ENCODE data around the gene RNF166. TPM values are rescaled to one million over a fixed set of nuclear protein-coding genes. Genes with fewer than 3 reads are reported as not detected.

Gene RNF166
- polyA plus RNA-seq, 1 donor from 2014 or later, result 34.4 TPM

DNA sequence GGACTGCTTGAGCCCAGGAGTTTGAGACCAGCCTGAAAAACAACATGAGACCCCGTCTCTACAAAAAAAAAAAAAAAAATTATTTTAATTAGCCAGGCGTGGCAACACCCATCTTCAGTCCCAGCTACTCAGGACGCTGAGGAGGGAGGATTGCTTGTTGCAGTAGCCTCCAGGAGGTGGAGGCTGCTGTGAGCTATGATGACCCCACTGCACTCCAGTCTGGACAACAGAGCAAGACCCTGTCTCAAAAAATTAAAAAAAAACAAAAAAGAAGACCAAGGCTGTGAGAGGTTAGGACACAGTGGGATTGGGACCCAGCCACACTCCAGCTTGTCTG lies 18.6 kb downstream of the RNF166 start:
- Histone ChIP-seq H3K9me3 (ENCODE audit: low read length) (no peaks in the 10 kb centered on the region), H3K27me3 (ENCODE audit: insufficient read depth, low read depth, low read length) (peaks cover 45% of the 10 kb centered on the region)

DNA sequence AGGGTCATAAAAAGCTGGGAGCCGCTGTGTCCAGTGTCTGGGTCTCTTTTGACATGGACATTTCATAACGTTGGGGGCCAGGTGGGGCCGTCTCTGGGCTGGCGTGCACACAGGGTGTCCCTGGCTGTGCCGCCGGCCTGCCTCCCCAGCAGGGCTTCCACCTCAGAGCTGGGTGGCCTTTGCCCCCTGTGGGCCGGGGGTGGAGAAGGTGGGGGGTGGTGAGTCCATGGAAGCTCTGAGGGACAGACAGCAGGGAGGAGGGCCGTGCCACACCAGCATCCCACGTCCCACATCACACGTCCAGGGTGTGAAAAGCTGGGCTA lies 19.0 kb downstream of the RNF166 start:
- Histone ChIP-seq H3K79me2 (replicated peaks; ENCODE audit: insufficient read depth, low read length) (no peaks in the 10 kb centered on the region), H3K9ac (ENCODE audit: low read length) (no peak overlapping the region), H2AFZ (ENCODE audit: low read depth, low read length) (no peak overlapping the region), H3F3A (ENCODE audit: insufficient read depth, low read length, poor library complexity, severe bottlenecking) (no peaks in the 10 kb centered on the region), H3K9me2 (ENCODE audit: insufficient read depth, low read length) (no peaks in the 10 kb centered on the region), H3K27ac (ENCODE audit: low read length) (no peak overlapping the region), H4K20me1 (ENCODE audit: insufficient read depth) (no peaks in the 10 kb centered on the region), H3K4me3 (ENCODE audit: low read length) (no peak overlapping the region), H3K36me3 (ENCODE audit: insufficient read depth, low read length) (no peaks in the 10 kb centered on the region), H3K4me2 (ENCODE audit: low read length) (no peak overlapping the region), H3K27me3 (ENCODE audit: insufficient read depth, low read depth, low read length) (peaks cover 45% of the 10 kb centered on the region), H3K9me3 (ENCODE audit: low read length) (no peaks in the 10 kb centered on the region)
- TF ChIP-seq RAD21 (conservative IDR thresholded peaks at IDR 0.05) (no peak), EP300 (conservative IDR thresholded peaks at IDR 0.05; ENCODE audit: poor library complexity, severe bottlenecking) (no peak), MXI1 (conservative IDR thresholded peaks at IDR 0.05; ENCODE audit: poor library complexity, severe bottlenecking) (no peak), POLR2AphosphoS5 (IDR thresholded peaks at IDR 0.05) (no peak), SMC3 (conservative IDR thresholded peaks at IDR 0.05; ENCODE audit: poor library complexity) (no peak), EZH2 (IDR thresholded peaks at IDR 0.05; ENCODE audit: borderline replicate concordance, insufficient read depth, low read length, poor library complexity, severe bottlenecking) (no peak)
- TF ChIP-seq, protein P1, sequence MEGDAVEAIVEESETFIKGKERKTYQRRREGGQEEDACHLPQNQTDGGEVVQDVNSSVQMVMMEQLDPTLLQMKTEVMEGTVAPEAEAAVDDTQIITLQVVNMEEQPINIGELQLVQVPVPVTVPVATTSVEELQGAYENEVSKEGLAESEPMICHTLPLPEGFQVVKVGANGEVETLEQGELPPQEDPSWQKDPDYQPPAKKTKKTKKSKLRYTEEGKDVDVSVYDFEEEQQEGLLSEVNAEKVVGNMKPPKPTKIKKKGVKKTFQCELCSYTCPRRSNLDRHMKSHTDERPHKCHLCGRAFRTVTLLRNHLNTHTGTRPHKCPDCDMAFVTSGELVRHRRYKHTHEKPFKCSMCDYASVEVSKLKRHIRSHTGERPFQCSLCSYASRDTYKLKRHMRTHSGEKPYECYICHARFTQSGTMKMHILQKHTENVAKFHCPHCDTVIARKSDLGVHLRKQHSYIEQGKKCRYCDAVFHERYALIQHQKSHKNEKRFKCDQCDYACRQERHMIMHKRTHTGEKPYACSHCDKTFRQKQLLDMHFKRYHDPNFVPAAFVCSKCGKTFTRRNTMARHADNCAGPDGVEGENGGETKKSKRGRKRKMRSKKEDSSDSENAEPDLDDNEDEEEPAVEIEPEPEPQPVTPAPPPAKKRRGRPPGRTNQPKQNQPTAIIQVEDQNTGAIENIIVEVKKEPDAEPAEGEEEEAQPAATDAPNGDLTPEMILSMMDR (IDR thresholded peaks at IDR 0.05; ENCODE audit: poor library complexity, severe bottlenecking), result no peak
- TF ChIP-seq, protein P2, sequence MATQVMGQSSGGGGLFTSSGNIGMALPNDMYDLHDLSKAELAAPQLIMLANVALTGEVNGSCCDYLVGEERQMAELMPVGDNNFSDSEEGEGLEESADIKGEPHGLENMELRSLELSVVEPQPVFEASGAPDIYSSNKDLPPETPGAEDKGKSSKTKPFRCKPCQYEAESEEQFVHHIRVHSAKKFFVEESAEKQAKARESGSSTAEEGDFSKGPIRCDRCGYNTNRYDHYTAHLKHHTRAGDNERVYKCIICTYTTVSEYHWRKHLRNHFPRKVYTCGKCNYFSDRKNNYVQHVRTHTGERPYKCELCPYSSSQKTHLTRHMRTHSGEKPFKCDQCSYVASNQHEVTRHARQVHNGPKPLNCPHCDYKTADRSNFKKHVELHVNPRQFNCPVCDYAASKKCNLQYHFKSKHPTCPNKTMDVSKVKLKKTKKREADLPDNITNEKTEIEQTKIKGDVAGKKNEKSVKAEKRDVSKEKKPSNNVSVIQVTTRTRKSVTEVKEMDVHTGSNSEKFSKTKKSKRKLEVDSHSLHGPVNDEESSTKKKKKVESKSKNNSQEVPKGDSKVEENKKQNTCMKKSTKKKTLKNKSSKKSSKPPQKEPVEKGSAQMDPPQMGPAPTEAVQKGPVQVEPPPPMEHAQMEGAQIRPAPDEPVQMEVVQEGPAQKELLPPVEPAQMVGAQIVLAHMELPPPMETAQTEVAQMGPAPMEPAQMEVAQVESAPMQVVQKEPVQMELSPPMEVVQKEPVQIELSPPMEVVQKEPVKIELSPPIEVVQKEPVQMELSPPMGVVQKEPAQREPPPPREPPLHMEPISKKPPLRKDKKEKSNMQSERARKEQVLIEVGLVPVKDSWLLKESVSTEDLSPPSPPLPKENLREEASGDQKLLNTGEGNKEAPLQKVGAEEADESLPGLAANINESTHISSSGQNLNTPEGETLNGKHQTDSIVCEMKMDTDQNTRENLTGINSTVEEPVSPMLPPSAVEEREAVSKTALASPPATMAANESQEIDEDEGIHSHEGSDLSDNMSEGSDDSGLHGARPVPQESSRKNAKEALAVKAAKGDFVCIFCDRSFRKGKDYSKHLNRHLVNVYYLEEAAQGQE (IDR thresholded peaks at IDR 0.05; ENCODE audit: borderline replicate concordance), result no peak

More for the DNA sequence above, 18.6 kb downstream of the RNF166 start:
- Histone ChIP-seq H3K27ac (ENCODE audit: low read length) (no peak overlapping the region), H3K79me2 (replicated peaks; ENCODE audit: insufficient read depth, low read length) (no peaks in the 10 kb centered on the region), H3K36me3 (ENCODE audit: insufficient read depth, low read length) (no peaks in the 10 kb centered on the region), H3K9ac (ENCODE audit: low read length) (no peak overlapping the region), H3K4me2 (ENCODE audit: low read length) (no peak overlapping the region), H3K4me3 (ENCODE audit: low read length) (no peak overlapping the region), H4K20me1 (ENCODE audit: insufficient read depth) (no peaks in the 10 kb centered on the region), H3F3A (ENCODE audit: insufficient read depth, low read length, poor library complexity, severe bottlenecking) (no peaks in the 10 kb centered on the region), H3K9me2 (ENCODE audit: insufficient read depth, low read length) (no peaks in the 10 kb centered on the region), H2AFZ (ENCODE audit: low read depth, low read length) (no peak overlapping the region)
- TF ChIP-seq TAF1 (IDR thresholded peaks at IDR 0.05; ENCODE audit: low read depth) (no peak), EP300 (conservative IDR thresholded peaks at IDR 0.05; ENCODE audit: poor library complexity, severe bottlenecking) (no peak), EZH2 (IDR thresholded peaks at IDR 0.05; ENCODE audit: borderline replicate concordance, insufficient read depth, low read length, poor library complexity, severe bottlenecking) (no peak), POLR2AphosphoS5 (IDR thresholded peaks at IDR 0.05) (no peak), RAD21 (conservative IDR thresholded peaks at IDR 0.05) (no peak), SMC3 (conservative IDR thresholded peaks at IDR 0.05; ENCODE audit: poor library complexity) (no peak), MXI1 (conservative IDR thresholded peaks at IDR 0.05; ENCODE audit: poor library complexity, severe bottlenecking) (no peak)
- TF ChIP-seq, protein P2 (IDR thresholded peaks at IDR 0.05; ENCODE audit: borderline replicate concordance), result no peak
- TF ChIP-seq, protein P1 (IDR thresholded peaks at IDR 0.05; ENCODE audit: poor library complexity, severe bottlenecking), result no peak

Measured in neural cell (in vitro differentiated cells).